ENCODE results near the gene SPINK5.
"Not testable (repeated sequence)": the region's sequence is repeated elsewhere in the genome, so short reads cannot be mapped to it uniquely, and the experiment has no call there.

The SPINK5 gene, protein sequence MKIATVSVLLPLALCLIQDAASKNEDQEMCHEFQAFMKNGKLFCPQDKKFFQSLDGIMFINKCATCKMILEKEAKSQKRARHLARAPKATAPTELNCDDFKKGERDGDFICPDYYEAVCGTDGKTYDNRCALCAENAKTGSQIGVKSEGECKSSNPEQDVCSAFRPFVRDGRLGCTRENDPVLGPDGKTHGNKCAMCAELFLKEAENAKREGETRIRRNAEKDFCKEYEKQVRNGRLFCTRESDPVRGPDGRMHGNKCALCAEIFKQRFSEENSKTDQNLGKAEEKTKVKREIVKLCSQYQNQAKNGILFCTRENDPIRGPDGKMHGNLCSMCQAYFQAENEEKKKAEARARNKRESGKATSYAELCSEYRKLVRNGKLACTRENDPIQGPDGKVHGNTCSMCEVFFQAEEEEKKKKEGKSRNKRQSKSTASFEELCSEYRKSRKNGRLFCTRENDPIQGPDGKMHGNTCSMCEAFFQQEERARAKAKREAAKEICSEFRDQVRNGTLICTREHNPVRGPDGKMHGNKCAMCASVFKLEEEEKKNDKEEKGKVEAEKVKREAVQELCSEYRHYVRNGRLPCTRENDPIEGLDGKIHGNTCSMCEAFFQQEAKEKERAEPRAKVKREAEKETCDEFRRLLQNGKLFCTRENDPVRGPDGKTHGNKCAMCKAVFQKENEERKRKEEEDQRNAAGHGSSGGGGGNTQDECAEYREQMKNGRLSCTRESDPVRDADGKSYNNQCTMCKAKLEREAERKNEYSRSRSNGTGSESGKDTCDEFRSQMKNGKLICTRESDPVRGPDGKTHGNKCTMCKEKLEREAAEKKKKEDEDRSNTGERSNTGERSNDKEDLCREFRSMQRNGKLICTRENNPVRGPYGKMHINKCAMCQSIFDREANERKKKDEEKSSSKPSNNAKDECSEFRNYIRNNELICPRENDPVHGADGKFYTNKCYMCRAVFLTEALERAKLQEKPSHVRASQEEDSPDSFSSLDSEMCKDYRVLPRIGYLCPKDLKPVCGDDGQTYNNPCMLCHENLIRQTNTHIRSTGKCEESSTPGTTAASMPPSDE

DNA sequence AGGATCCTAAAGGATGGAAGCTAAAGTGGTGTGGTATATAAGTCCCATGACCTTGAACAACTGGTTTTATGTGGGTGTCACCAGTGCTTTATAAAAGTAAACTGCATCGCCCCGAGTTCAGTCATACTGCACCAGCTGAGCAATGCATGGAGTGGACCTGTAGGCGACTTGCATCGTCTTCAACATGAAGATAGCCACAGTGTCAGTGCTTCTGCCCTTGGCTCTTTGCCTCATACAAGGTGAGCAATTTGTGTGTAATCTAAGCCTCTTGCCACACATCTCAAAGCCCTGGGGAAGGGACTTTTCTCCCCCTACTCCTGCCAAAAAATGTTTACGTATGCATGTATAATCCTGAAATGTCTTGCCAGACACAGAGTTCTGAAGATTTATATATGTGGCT, at the start of gene SPINK5:
Gene SPINK5 (plus strand): TSS at position 120 of the 400 bp plus-strand sequence. CDS start 65 bp downstream, at position 185.
- DNase-seq, result no peak

DNA sequence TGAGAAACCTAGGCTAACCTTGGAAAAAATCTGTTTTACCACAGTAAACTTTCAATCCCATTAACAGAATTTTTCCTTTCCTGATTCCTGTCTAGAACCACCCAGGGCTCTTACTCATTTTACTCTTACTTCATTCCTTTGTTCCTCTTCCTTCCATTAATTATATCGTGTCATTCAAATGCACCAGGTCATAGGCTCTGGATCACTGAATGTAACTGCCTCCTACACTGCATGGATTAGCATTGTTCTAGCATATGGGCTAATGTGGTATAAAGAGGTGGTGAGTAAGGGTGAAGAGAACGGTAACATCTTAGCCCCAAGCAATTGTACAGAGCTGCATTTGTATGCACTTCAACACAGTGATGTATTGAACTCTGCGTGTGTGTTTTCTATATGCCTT, 49.5 kb upstream of the SPINK5 start:
- DNase-seq, result no peak

DNA sequence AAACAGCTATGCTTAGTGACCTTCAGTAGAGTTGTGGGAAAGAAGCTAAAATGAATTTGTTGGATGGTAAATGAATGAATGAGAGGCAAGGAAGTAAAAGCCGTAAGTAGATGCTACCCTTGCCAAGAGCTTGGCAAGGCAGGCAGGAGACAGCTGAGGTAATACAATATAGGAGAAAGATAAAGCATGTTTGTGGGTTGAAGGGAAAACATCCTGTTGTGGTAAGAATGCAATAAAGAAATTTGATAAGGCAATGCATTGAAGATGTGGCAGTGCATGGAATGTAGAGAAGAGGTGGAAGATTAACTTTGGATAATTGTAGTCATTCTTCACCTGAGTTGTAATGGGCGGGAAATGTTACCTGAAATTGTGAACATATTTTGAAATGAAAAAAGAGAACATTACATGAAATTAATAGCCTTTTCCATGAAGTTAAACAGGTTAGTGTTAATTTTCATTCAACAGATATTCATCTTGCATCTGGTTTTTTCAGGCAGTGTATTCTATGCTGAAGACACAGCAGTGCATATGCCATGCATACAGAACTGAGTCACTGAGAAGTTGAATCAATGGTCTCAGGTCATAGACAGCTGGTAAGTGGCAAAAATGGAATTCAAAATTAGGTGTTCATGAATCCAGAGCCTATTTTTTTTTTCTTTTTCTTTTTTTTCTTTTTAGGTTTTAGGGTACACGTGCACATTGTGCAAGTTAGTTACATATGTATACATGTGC, 43.4 kb upstream of the SPINK5 start:
- no peak for DNase-seq

GRCh38 chr5:148027505-148027904, 36.3 kb upstream of the SPINK5 start:
- no peak for DNase-seq

DNA sequence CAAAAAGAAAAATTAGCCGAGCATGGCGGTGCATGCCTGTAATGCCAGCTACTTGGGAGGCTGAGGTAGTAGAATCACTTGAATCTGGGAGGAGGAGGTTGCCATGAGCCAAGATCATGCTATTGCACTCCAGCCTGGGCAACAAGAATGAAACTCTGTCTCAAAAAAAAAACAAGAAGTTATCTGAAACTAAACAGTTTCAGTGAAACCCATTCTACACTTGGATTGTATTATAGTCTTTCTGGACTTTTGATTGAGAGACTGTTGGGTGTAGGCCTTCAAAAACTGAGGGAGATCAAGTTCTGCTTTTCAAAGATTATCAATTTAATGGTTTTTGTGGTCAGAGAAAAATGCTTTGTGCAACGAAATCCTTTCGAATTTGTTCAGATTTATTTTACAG, 34.6 kb upstream of the SPINK5 start:
- DNase-seq, result no peak

DNA sequence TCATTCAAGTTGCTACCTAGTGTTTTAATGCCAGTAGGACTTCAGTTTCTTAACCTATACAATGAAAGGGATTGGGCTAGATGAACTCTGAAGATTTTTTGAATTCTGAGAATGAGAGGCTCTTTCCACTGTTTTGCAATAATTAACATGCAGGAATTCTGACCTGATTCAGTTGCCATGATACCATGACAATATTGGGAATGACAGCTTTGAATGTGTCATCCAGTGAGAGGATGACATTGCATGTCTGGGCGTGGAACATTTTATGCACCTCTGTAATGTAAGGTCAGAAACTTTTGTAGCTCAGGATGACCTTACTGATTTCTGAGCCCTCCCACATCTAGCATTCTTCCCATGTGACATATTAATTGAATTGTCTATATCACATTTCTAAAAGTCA, 30.6 kb upstream of the SPINK5 start:
- DNase-seq, result no peak

GRCh38 chr5:148035676-148036075, 28.1 kb upstream of the SPINK5 start:
- DNase-seq, result no peak

- DNase-seq, result no peak
These were observed 20.9 kb upstream of the SPINK5 start for GRCh38 chr5:148042881-148043280.

- DNase-seq, result no peak
These were observed 20.1 kb upstream of the SPINK5 start for GRCh38 chr5:148043705-148044104.

DNA sequence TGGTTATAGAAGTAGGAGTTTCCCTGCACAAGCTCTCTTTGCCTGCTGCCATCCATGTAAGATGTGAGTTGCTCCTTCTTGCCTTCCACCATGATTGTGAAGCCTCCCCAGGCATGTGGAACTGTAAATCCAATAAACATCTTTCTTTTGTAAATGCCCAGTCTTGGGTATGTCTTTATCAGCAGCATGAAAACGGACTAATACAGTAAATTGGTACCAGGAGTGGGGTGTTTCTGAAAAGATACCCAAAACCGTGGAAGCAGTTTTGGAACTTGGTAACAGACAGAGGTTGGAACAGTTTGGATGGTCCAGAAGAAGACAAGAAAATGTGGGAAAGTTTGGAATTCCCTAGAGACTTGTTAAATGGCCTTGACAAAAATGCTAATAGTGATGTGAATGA, 8.6 kb upstream of the SPINK5 start:
- not testable (repeated sequence) for DNase-seq

DNA sequence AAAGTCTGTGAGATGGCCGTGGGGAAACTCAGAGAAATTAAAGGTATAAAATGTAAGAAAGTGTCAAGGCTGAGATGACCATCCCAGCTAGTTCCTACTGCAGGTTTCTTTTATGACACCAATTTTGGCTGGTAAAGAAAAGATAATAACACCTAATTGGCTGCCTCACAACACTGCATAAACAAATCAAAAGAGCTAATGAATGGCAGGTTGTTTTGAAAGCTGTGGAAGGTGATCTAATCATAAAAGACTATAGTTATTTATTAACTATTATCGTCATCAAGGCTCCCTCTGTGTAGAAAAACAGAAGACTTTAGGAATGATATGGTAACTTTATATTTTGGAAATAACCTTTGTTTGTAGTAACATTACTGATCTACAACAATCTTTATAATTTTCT, 3.5 kb upstream of the SPINK5 start:
- DNase-seq, result no peak

- DNase-seq, result no peak
These were observed 2.9 kb upstream of the SPINK5 start for GRCh38 chr5:148060881-148061280.

- DNase-seq, result no peak
These were observed 6.8 kb downstream of the SPINK5 start for GRCh38 chr5:148070621-148071020.

- no peak for DNase-seq
These were observed 8.4 kb downstream of the SPINK5 start for GRCh38 chr5:148072207-148072606.

DNA sequence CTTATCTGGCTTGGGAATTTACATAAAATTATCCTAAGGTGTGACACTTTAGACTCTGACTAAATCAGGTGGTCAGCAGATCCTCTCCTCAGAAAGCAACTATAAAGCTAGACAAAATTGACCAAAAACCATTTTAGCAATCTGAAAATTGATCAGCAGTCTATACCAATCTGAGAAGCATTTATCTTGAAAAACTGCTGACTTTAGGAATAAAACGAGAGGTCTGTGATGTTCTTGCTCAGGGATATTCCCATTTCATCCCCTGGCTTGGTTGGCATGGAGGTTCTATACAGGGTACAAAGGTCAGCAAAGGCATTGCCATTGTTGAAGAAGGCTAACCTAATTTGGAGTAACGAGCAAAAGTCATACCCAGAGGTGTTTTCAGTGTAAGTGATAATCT, 11.7 kb downstream of the SPINK5 start:
- no peak for DNase-seq

DNA sequence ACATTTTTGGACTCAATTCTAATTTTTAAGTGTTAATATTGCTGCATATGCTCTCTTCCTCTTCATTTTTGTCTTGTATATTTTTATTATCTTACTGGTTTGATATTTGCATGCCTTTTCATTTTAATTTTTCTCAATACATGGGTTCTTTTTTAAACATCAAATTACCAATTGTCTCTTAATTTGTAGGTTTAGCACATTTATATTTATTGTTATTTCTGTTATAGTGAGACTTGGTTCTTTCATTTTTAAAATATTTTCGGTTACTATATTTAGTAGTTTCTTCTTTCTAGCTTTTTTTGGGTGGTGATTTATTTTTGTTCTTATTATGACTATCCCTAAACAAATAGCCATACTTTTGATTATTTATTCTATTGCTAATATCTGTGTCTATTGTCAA, 19.4 kb downstream of the SPINK5 start:
- no peak for DNase-seq

DNA sequence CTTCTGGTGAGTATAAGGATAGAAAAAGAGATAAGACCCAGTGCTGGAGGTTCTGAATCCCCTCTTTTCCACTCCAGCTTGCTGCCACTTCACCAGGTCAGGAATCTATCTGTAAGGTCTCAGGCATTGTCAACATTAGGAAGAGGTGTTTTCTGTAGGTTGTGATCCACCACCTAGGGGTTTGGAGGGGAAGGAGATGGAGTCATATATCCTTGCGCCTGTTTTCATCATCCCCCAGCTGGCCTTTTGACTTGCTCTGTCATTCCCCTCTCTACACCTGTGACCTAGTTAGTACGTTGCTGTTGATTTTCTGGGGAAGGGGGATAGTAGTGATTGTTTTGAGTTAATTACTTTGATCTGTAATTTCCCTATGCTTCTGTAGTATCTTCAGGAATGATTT, 20.5 kb downstream of the SPINK5 start:
- no peak for DNase-seq

- DNase-seq, result no peak
These were observed 21.5 kb downstream of the SPINK5 start for GRCh38 chr5:148085310-148085709.

GRCh38 chr5:148085977-148086705, 22.4 kb downstream of the SPINK5 start:
- DNase-seq, result peak; percentile 1

- no peak for DNase-seq
These were observed 26.5 kb downstream of the SPINK5 start for GRCh38 chr5:148090146-148090772.

DNA sequence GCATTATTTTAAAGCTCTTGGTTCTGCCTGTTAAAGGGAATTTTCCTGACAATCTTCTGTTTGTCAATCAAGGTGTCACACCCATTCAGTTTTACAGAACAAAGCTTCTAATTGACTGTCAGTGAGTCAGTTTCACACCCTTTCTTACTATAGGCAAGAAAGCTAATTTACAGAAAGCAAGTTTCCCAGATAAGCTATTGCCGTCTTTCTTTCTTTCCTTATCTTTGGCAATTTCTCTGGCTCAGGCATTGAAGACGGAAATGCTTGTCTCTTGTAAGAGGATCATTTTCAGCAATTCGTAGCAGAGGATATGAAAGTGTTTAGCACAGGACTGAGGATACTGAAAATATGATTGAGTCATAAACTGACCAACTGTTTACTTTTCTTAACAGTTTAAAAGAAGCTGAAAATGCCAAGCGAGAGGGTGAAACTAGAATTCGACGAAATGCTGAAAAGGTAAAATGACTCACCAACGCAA, 27.0 kb downstream of the SPINK5 start:
- no peak for DNase-seq
